AG08395 (cell line): ENCODE results near the gene NBPF12.
"Not testable (repeated sequence)": the region's sequence is repeated elsewhere in the genome, so short reads cannot be mapped to it uniquely, and the experiment has no call there.

Source experiments
- DNase-seq: peaks from one replicate; pipeline ENCODE4 v3.0.0; 2012; ENCODE audit warnings: mixed read lengths, low spot score

Gene NBPF12

GRCh38 chr1:146985855-146986254 is 47.7 kb downstream of the NBPF12 start:
- not testable (repeated sequence) for DNase-seq

- not testable (repeated sequence) for DNase-seq
Observed at GRCh38 chr1:146986450-146986849, 48.3 kb downstream of the NBPF12 start.

- DNase-seq: not testable (repeated sequence)
Observed at GRCh38 chr1:146987502-146987901, 49.4 kb downstream of the NBPF12 start.

- DNase-seq: not testable (repeated sequence)
Observed at GRCh38 chr1:146989455-146989854, 51.3 kb downstream of the NBPF12 start.

- DNase-seq: not testable (repeated sequence)
Observed at GRCh38 chr1:147008495-147008894, 70.4 kb downstream of the NBPF12 start.

- DNase-seq: not testable (repeated sequence)
Observed at GRCh38 chr1:147026975-147027374, 88.9 kb downstream of the NBPF12 start.

GRCh38 chr1:147030066-147030653 is 92.0 kb downstream of the NBPF12 start:
- not testable (repeated sequence) for DNase-seq

- DNase-seq: no peak
Observed at GRCh38 chr1:147039916-147040315, 101.8 kb downstream of the NBPF12 start.

- DNase-seq: not testable (repeated sequence)
Observed at GRCh38 chr1:147042891-147043290, 104.8 kb downstream of the NBPF12 start.

GRCh38 chr1:147044511-147044910 is 106.4 kb downstream of the NBPF12 start:
- not testable (repeated sequence) for DNase-seq
